Activated naive CD8-positive, alpha-beta T cell treated with anti-CD3 and anti-CD28 coated beads, Interleukin-2, amount 50 U/mL, for 16 hours (primary cell): ENCODE measurements around the gene POMT1.

Source experiments
- DNase-seq: peaks from one replicate; pipeline ENCODE4 v3.0.0-alpha.2; 2020; ENCODE audit warnings: low read depth, low spot score

The POMT1 gene

GRCh38 chr9:131476777-131477345, 25.9 kb upstream of the POMT1 start:
- DNase-seq, result no peak

- no peak for DNase-seq
Observed at GRCh38 chr9:131477367-131477766, 25.4 kb upstream of the POMT1 start.

GRCh38 chr9:131477816-131478419, 24.8 kb upstream of the POMT1 start:
- no peak for DNase-seq

- peak; percentile 27 for DNase-seq
Observed at GRCh38 chr9:131478421-131478868, 24.3 kb upstream of the POMT1 start.

- no peak for DNase-seq
Observed at GRCh38 chr9:131478911-131479310, 23.8 kb upstream of the POMT1 start.

GRCh38 chr9:131480258-131480657, 22.5 kb upstream of the POMT1 start:
- no peak for DNase-seq

- DNase-seq, result no peak
Observed at GRCh38 chr9:131481441-131482342, 21.0 kb upstream of the POMT1 start.

- DNase-seq, result no peak
Observed at GRCh38 chr9:131482343-131483006, 20.2 kb upstream of the POMT1 start.

GRCh38 chr9:131483319-131484050, 19.2 kb upstream of the POMT1 start:
- DNase-seq, result no peak

- DNase-seq, result no peak
Observed at GRCh38 chr9:131484051-131484445, 18.7 kb upstream of the POMT1 start.

GRCh38 chr9:131484560-131485185, 18.0 kb upstream of the POMT1 start:
- no peak for DNase-seq

- no peak for DNase-seq
Observed at GRCh38 chr9:131485206-131485605, 17.5 kb upstream of the POMT1 start.

- no peak for DNase-seq
Observed at GRCh38 chr9:131485728-131486422, 16.8 kb upstream of the POMT1 start.

- DNase-seq, result no peak
Observed at GRCh38 chr9:131487001-131487400, 15.7 kb upstream of the POMT1 start.

GRCh38 chr9:131487621-131488031, 15.1 kb upstream of the POMT1 start:
- no peak for DNase-seq

GRCh38 chr9:131490514-131490913, 12.2 kb upstream of the POMT1 start:
- no peak for DNase-seq

GRCh38 chr9:131491001-131491710, 11.6 kb upstream of the POMT1 start:
- DNase-seq, result no peak

GRCh38 chr9:131492070-131492469, 10.6 kb upstream of the POMT1 start:
- DNase-seq, result no peak

GRCh38 chr9:131494296-131494870, 8.3 kb upstream of the POMT1 start:
- no peak for DNase-seq
